ENCODE data around the gene FAM168B.

Gene FAM168B

DNA sequence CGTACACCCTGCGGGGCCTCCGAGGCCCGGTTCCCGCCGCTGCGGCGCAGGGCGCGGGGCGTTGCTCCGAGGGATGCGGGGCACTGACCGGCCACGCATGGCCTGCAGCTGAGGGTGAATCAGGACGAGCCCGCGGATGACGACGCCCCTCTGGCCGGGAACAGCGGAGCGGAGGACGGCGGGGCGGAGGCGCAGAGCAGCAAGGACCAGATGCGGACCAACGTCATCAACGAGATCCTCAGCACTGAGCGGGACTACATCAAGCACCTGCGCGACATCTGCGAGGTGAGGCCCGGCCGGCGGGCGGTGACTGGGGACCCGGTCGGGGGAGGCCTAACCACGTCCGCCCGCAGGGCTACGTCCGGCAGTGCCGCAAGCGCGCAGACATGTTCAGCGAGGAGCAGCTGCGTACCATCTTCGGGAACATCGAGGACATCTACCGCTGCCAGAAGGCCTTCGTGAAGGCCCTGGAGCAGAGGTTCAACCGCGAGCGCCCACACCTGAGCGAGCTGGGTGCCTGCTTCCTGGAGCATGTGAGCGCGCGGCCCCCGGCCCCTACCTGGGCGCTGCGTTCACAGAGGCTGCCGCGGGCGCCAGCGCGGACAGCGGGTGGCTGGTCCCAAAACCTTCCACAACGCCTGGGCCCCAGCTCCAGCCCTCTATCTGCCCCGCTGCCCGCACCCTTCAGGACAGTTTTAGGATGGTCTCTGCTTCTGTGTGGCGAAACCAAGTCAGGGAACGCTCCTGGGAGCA lies 53.2 kb downstream of the FAM168B start:
- CTCF ChIA-PET: interaction anchor here (1.9 kb wide), 1 partner anchor 18 kb away, joined by 6 read pairs; no protein-coding TSS in a partner anchor
- POLR2A ChIA-PET: no interaction called here
- TF ChIP-seq, protein P1, sequence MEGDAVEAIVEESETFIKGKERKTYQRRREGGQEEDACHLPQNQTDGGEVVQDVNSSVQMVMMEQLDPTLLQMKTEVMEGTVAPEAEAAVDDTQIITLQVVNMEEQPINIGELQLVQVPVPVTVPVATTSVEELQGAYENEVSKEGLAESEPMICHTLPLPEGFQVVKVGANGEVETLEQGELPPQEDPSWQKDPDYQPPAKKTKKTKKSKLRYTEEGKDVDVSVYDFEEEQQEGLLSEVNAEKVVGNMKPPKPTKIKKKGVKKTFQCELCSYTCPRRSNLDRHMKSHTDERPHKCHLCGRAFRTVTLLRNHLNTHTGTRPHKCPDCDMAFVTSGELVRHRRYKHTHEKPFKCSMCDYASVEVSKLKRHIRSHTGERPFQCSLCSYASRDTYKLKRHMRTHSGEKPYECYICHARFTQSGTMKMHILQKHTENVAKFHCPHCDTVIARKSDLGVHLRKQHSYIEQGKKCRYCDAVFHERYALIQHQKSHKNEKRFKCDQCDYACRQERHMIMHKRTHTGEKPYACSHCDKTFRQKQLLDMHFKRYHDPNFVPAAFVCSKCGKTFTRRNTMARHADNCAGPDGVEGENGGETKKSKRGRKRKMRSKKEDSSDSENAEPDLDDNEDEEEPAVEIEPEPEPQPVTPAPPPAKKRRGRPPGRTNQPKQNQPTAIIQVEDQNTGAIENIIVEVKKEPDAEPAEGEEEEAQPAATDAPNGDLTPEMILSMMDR (IDR thresholded peaks at IDR 0.05; ENCODE audit: control extremely low read depth, extremely low read depth, low read depth, missing control alignments): no peak
- no peak for DNase-seq (ENCODE audit: extremely low spot score)

DNA sequence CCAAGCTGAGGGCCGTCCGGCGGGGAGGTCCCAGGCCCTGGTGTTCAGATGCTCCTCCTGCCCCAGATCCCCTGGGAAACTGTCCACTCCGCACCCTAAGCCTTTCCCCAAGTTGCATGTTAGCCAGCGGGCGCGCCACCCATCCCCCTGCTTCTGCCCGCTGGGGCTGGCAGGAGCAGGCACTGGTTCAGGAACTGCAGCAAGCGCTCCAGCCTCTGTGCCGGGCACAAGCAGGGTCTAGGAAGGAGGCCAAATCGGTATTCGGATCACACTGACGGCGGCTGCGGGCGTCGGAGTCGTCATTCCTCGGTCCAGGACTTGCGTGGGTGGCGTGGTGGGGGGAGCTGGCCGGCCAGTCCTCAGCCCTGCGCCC lies 53.7 kb downstream of the FAM168B start:
- TF ChIP-seq, protein P1 (IDR thresholded peaks at IDR 0.05; ENCODE audit: control extremely low read depth, extremely low read depth, low read depth, missing control alignments): no peak
- ChIA-PET CTCF (no interaction called here), POLR2A (no interaction called here)
- no peak for DNase-seq (ENCODE audit: extremely low spot score)

DNA sequence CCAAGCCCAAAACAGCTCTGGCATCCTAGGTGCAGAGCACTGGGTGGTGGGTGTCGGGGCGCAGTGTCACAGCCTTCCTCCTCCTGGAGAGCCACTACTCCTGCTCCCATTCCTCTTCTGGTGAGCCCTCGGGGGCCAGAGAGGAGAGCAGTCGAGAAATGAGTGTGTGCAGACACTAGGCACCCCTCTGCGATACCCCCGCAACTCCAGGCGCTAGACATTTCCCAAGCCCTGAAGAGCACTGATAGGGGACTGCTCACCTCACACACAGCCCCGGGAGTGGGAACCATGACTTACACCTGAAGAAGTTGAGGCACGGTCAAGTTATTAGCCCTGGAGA lies 54.2 kb downstream of the FAM168B start:
- POLR2A ChIA-PET: no interaction called here
- DNase-seq (ENCODE audit: extremely low spot score): no peak
- CTCF ChIA-PET: no interaction called here
- TF ChIP-seq, protein P1 (IDR thresholded peaks at IDR 0.05; ENCODE audit: control extremely low read depth, extremely low read depth, low read depth, missing control alignments): no peak

DNA sequence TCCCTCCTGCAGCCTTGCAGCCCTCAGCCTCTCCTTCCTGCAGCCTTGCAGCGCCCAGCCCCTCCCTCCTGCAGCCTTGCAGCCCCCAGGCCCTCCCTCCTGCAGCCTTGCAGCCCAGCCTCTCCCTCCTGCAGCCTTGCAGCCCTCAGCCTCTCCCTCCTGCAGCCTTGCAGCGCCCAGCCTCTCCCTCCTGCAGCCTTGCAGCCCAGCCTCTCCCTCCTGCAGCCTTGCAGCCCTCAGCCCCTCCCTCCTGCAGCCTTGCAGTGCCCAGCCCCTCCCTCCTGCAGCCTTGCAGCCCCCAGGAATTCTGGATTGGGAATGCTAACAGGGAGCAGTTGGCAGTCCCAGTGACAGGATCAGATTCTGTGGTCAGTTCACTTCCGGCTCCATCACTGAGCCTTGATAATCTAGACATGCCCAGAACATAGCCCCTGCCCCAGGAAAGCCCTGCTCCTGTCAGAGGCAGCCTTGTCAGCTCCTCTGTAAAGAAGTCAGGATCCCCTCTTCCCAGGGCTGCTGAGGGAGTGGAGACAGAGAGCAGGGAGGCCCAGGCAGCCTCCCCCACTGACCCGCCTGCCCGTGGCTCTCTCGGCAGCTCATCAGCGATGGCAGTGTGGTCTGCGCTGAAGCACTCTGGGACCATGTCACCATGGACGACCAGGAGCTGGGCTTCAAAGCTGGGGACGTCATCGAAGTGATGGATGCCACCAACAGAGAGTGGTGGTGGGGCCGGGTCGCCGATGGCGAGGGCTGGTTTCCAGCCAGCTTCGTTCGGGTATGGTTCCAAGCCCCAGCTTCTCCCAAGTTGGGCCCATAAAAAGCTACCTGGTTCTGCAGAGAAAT lies 54.8 kb downstream of the FAM168B start:
- TF ChIP-seq, protein P1 (IDR thresholded peaks at IDR 0.05; ENCODE audit: control extremely low read depth, extremely low read depth, low read depth, missing control alignments): no peak
- DNase-seq (ENCODE audit: extremely low spot score): no peak
- CTCF ChIA-PET: interaction anchor here (1.2 kb wide), 1 partner anchor 10 kb away, joined by 3 read pairs; no protein-coding TSS in a partner anchor
- POLR2A ChIA-PET: no interaction called here

DNA sequence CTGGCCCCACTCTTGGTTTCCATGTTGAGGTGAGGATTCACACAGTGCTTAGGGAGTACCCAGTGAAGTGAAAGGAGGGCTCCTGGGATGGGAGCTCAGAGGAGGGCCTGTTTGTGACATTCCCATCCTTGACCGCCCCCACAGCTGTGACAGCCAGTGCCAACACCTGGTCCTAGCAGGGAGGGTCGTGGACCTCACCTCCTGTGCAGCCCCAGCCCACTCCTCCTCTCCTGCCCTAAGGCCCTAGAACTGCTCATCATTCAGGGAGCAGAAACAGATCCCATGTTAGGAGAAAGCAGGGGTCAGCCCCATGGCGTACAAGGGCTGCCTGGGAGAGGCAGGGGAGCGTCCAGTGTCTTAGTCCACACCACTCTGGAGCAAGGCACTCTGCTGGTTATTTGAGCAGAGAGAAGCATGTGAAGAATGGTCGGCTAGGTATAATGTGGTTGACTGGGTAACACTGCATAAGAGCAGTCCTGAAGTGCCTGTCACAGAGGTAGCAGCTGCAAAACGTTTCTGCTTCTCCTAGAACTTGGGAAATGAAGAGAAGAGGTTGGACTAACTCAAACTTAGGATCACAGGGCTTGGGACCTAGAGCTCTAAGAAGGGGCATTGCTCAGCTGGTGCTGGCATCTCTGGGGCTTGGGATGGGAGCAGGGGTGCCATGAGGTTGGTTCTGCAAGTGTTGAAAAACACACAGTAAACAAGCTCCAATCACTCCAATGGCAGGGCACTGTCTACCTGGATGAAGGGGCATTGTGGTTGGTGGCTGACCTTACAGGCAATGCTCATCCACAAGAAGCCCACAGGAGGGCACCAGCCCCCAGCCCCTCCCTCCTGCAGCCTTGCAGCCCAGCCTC lies 55.6 kb downstream of the FAM168B start:
- ChIA-PET POLR2A (no interaction called here), CTCF (interaction anchor here (1.2 kb wide), 1 partner anchor 9 kb away, joined by 3 read pairs; no protein-coding TSS in a partner anchor)
- no peak for DNase-seq (ENCODE audit: extremely low spot score)
- TF ChIP-seq, protein P1 (IDR thresholded peaks at IDR 0.05; ENCODE audit: control extremely low read depth, extremely low read depth, low read depth, missing control alignments): no peak

All from GM10248 (cell line).